Neural progenitor cell (in vitro differentiated cells): ENCODE measurements around the gene ITGA5.

Experiments used
- CTCF ChIP-seq: fragments of 200-600 bp; sonication (generic); IDR thresholded peaks from 2 replicates; pipeline ENCODE4 v1.5.1; 2017; ENCODE audit warnings: antibody characterized with exemption, mild to moderate bottlenecking
- EZH2 ChIP-seq: fragments of 200-600 bp; sonication (generic); IDR thresholded peaks from 2 replicates; pipeline ENCODE4 v1.6.1; 2017; ENCODE audit warnings: antibody characterized with exemption, mild to moderate bottlenecking, moderate library complexity
- EZH2phosphoT487 ChIP-seq: fragments of 200-600 bp; sonication (generic); IDR thresholded peaks from 2 replicates; pipeline ENCODE4 v1.6.1; 2017; ENCODE audit warnings: antibody characterized with exemption

- TF ChIP-seq CTCF (no peak), EZH2phosphoT487 (no peak), EZH2 (no peak)
Measured at GRCh38 chr12:54350743-54351142, 68.3 kb downstream of the ITGA5 start.
